Measurements from ENCODE around the gene ZFR2. TPM values are rescaled to one million over a fixed set of nuclear protein-coding genes. Genes with fewer than 3 reads are reported as not detected.

The ZFR2 gene
- total RNA-seq, 2 donors from 2014 or later, result 10.2 TPM; not detected in 1

DNA sequence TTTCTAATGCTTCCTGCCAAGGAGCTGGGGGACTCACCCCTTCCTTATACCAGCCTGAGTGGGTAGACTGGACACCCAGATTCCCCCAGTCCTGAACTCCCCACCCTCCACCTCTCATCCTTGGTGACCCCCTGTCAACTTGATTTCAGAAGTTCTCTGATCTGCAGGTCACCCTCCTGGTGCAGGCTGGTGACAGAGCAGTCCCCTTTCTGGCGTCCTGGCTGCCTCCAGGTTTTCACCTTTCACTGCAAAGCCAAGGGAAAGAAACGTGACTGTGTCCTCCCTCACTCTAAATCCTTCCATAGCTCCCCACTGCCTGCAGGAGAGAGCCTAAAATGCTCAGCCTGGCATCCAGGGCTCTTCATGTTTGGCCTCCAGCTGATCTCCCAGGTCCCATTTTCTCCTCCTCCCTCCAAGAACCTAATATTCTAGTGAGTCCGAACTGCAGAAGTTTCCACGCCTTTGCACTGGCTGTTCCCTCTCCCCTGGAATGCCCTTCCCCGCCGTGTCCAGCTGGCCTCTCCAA lies 78.6 kb downstream of the ZFR2 start:
- Histone ChIP-seq H3K9me3 (no peaks in the 10 kb centered on the region), H3K27me3 (replicated peaks; ENCODE audit: insufficient read depth) (no peaks in the 10 kb centered on the region), H3K27ac (no peak overlapping the region), H3K4me3 (no peak overlapping the region), H3K36me3 (no peaks in the 10 kb centered on the region), H3K4me1 (replicated peaks) (no peaks in the 10 kb centered on the region)
- DNase-seq (ENCODE audit: low spot score), result no peak
- TF ChIP-seq CTCF (IDR thresholded peaks at IDR 0.05) (no peak), POLR2A (IDR thresholded peaks at IDR 0.05) (no peak), POLR2AphosphoS5 (IDR thresholded peaks at IDR 0.05) (no peak)
- 77% methylated on average over 6 of the region's 6 CpGs for WGBS
- intact Hi-C loops (cut with DNase I), result no loop called here

DNA sequence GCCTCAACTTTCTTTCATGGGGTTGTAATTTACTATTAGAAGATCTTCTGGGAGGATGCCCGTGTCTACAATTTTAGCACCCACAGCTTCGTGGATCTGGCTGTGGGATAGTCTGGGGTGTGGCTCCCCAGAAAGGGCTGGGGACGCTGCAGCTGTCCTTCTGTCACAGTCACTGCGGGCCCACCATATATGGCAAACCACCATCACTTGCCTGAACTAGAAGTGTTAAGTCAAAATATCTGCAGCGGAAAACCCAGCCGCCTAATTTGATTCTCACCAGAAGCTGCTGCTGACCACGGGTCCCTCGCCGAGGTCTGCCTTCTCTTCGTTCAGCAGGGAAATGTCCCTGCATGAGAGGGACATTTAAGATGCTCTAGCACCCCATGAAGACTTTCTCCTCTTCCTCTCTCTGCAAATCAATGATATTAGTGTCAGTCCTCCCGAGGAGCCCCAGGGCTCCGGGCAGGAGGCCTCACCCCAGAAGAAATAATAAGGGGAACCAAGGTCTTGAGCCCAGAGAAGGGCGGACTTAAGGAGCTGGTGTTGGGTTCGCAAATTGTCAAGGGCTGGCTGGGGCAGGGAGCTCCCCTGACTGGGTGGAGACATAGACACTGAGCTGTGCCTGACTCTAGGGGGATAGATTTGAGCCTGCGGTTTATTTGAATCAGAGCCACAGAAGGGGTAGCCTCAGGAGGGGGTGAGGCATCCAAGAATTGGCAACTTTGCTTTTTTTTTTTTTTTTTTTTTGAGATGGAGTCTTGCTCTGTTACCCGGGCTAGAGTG lies 79.7 kb downstream of the ZFR2 start:
- 50% methylated on average over 16 of the region's 16 CpGs for WGBS
- Histone ChIP-seq H3K36me3 (no peaks in the 10 kb centered on the region), H3K4me3 (no peak overlapping the region), H3K27ac (no peak overlapping the region), H3K4me1 (replicated peaks) (no peaks in the 10 kb centered on the region), H3K27me3 (replicated peaks; ENCODE audit: insufficient read depth) (no peaks in the 10 kb centered on the region), H3K9me3 (no peaks in the 10 kb centered on the region)
- TF ChIP-seq POLR2A (IDR thresholded peaks at IDR 0.05) (no peak), CTCF (IDR thresholded peaks at IDR 0.05) (no peak), POLR2AphosphoS5 (IDR thresholded peaks at IDR 0.05) (no peak)
- DNase-seq (ENCODE audit: low spot score), result no peak
- intact Hi-C loops (cut with DNase I), result no loop called here

DNA sequence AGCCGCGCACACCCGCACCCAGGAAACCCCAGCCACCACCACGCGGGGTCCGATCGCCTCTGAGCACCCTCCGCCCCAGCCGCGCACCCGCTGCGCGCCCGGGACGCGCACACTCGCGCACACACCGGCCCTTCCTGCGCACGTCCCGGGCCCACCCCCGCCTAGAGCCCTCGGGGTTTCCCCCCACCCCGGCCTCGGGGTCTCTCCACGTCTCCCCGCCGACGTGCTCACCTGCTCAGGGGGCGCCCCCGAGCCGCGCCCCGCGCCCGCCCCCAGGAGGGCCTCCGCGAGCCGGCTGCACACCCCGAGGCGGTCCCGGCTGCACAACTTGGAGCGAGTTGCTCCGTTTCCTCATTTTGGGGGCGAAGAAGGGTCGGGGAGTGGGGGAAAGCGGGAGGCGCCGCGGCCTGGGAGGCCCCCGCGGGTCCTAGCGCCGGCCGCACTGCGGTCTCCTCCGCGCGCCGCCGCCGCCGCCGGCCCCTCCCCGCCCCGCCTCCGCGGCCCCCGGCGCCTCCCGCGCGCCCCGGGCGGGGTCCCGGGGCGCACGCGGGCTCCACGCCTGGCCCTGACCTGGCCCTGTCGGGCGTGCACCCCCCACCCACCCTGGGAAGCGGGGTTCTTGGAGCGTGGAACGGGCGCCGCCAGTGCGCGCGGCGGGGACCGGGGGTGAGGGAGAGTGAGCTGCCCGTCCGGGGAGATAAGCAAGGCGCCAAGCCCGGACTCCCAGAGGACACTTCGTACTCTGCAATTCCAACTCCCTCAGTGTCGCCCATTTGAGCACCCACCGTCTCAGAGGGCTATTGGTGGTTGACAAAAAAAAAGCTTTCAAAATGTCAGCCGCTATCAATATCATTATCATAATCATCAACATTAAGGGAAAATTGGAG lies 82.7 kb downstream of the ZFR2 start, which contains the start of gene MATK:
Gene MATK, minus strand, starts transcription at position 444 of the 887 bp plus-strand sequence. CDS start 1,246 bp downstream, outside the sequence.
- 24% methylated on average over 11 of the region's 101 CpGs for WGBS
- no peak for DNase-seq (ENCODE audit: low spot score)
- H3K4me3 ChIP-seq, result peak within 1 kb of the TSS; percentile 27 to 32
- H3K36me3 ChIP-seq, result no peaks in the 10 kb centered on the region
- TF ChIP-seq POLR2AphosphoS5 (IDR thresholded peaks at IDR 0.05) (no peak), CTCF (IDR thresholded peaks at IDR 0.05) (no peak), POLR2A (IDR thresholded peaks at IDR 0.05) (no peak)
- no peaks in the 10 kb centered on the region for H3K9me3 ChIP-seq
- H3K27me3 ChIP-seq (replicated peaks; ENCODE audit: insufficient read depth), result peaks cover 2% of the 10 kb centered on the region
- H3K27ac ChIP-seq, result no peak within 1 kb of the TSS
- intact Hi-C loops (cut with DNase I), result no loop called here
- H3K4me1 ChIP-seq (replicated peaks), result no peaks in the 10 kb centered on the region

GRCh38 chr19:3785451-3785937 lies 83.3 kb downstream of the ZFR2 start:
- no peaks in the 10 kb centered on the region for H3K4me1 ChIP-seq (replicated peaks)
- H3K27ac ChIP-seq, result no peak overlapping the region
- peak overlapping the region; percentile 27 to 32 for H3K4me3 ChIP-seq
- H3K36me3 ChIP-seq, result no peaks in the 10 kb centered on the region
- peaks cover 2% of the 10 kb centered on the region for H3K27me3 ChIP-seq (replicated peaks; ENCODE audit: insufficient read depth)
- intact Hi-C loops (cut with DNase I), result no loop called here
- no peak for DNase-seq (ENCODE audit: low spot score)
- no peaks in the 10 kb centered on the region for H3K9me3 ChIP-seq
- TF ChIP-seq POLR2AphosphoS5 (IDR thresholded peaks at IDR 0.05) (no peak), CTCF (IDR thresholded peaks at IDR 0.05) (no peak), POLR2A (IDR thresholded peaks at IDR 0.05) (no peak)
- under 1% methylated on average over 31 of the region's 47 CpGs for WGBS
